GM12872 (cell line): Measurements from ENCODE around the gene CORO2B.

Source experiments
- CTCF ChIP-seq: IDR thresholded peaks from 3 replicates; pipeline ENCODE4 v1.5.1; 2011; ENCODE audit warnings: low read depth, mild to moderate bottlenecking, low read length, moderate library complexity; ENCODE audit not compliant: insufficient read depth

Gene CORO2B

GRCh38 chr15:68593828-68594532 is 15.2 kb downstream of the CORO2B start:
- TF ChIP-seq CTCF, result no peak

- no peak for TF ChIP-seq CTCF
Observed at GRCh38 chr15:68594533-68595259, 15.9 kb downstream of the CORO2B start.

GRCh38 chr15:68595260-68595564 is 16.4 kb downstream of the CORO2B start:
- no peak for TF ChIP-seq CTCF

GRCh38 chr15:68595761-68596160 is 17.0 kb downstream of the CORO2B start:
- TF ChIP-seq CTCF, result no peak

GRCh38 chr15:68596691-68597090 is 17.9 kb downstream of the CORO2B start:
- TF ChIP-seq CTCF, result no peak

- no peak for TF ChIP-seq CTCF
Observed at GRCh38 chr15:68597581-68597980, 18.8 kb downstream of the CORO2B start.

- TF ChIP-seq CTCF, result no peak
Observed at GRCh38 chr15:68598171-68599152, 19.7 kb downstream of the CORO2B start.
